K562 (cell line): ENCODE data around the gene RANBP3. TPM values are rescaled to one million over a fixed set of nuclear protein-coding genes. Genes with fewer than 3 reads are reported as not detected.

Source experiments
- ATF3 ChIP-seq, 2 experiments: fragments of 450-650 bp in 1 of 2; sonication (generic) in 1 of 2; formaldehyde crosslinking in 1 of 2; IDR thresholded peaks in 1 of 2; conservative IDR thresholded peaks in 1 of 2; 2 replicates each; pipeline versions ENCODE4 v1.6.1 to v1.8.1; 2016 to 2023; ENCODE audit warnings: mild to moderate bottlenecking in 2 of 2, moderate library complexity in 2 of 2, inconsistent platforms in 1 of 2, missing genetic modification reagents in 1 of 2
- CC2D1A ChIP-seq: fragments of 450-650 bp; IDR thresholded peaks from 2 replicates; pipeline ENCODE4 v1.6.1; 2017; ENCODE audit warnings: mild to moderate bottlenecking
- CCNT2 ChIP-seq: IDR thresholded peaks from 2 replicates; pipeline ENCODE4 v1.6.1; 2011; ENCODE audit warnings: borderline replicate concordance, low read depth, mild to moderate bottlenecking, moderate library complexity, mixed read lengths, low read length; ENCODE audit not compliant: insufficient read length; ENCODE audit errors: extremely low read depth
- DEAF1 ChIP-seq: fragments of 450-650 bp; formaldehyde crosslinking; IDR thresholded peaks from 2 replicates; pipeline ENCODE4 v1.4.0; 2020; ENCODE audit warnings: mild to moderate bottlenecking, moderate library complexity
- E2F8 ChIP-seq: fragments of 450-650 bp; IDR thresholded peaks from 2 replicates; pipeline ENCODE4 v1.7.1; 2018; ENCODE audit warnings: mild to moderate bottlenecking, low read depth; ENCODE audit not compliant: partially characterized antibody
- ESRRA ChIP-seq: fragments of 450-650 bp; IDR thresholded peaks from 2 replicates; pipeline ENCODE4 v1.6.1; 2014; ENCODE audit warnings: low read depth, mild to moderate bottlenecking, moderate library complexity, borderline replicate concordance
- ETS1 ChIP-seq: conservative IDR thresholded peaks from 2 replicates; pipeline ENCODE4 v1.6.1; 2011; ENCODE audit warnings: low read depth, mild to moderate bottlenecking, low read length; ENCODE audit not compliant: control insufficient read depth
- HDGF ChIP-seq: fragments of 450-650 bp; IDR thresholded peaks from 2 replicates; pipeline ENCODE4 v1.6.1; 2016
- HOXB6 ChIP-seq: fragments of 250-450 bp; sonication (Bioruptor Pico); IDR thresholded peaks from 2 replicates; pipeline ENCODE4 v1.5.1; 2022; ENCODE audit warnings: mild to moderate bottlenecking, borderline replicate concordance
- NFIX ChIP-seq: fragments of 250-450 bp; sonication (Bioruptor Pico); IDR thresholded peaks from 2 replicates; pipeline ENCODE4 v1.4.0; 2020; ENCODE audit warnings: low read depth, mild to moderate bottlenecking, moderate library complexity
- POLR2B ChIP-seq: fragments of 450-650 bp; IDR thresholded peaks from 2 replicates; pipeline ENCODE4 v1.6.1; 2018; ENCODE audit warnings: low read depth; ENCODE audit not compliant: partially characterized antibody
- POLR2G ChIP-seq: fragments of 200-400 bp; formaldehyde crosslinking; IDR thresholded peaks from 2 replicates; pipeline ENCODE4 v1.6.1; 2017; ENCODE audit warnings: low read depth, mild to moderate bottlenecking, antibody characterized with exemption, low read length, moderate library complexity
- RAD21 ChIP-seq, 2 experiments: fragments of 250-450 bp in 1 of 2; fragments of 450-650 bp in 1 of 2; sonication (Bioruptor Pico) in 1 of 2; formaldehyde crosslinking in 1 of 2; IDR thresholded peaks in 1 of 2; conservative IDR thresholded peaks in 1 of 2; 2 replicates each; pipeline versions ENCODE4 v1.4.0 to v1.8.0; 2020 to 2022; ENCODE audit warnings: mild to moderate bottlenecking in 2 of 2, moderate library complexity in 1 of 2
- SUPT5H ChIP-seq: fragments of 450-650 bp; IDR thresholded peaks from 2 replicates; pipeline ENCODE4 v1.6.1; 2016
- ZBTB33 ChIP-seq: sonication (generic); formaldehyde crosslinking; IDR thresholded peaks from 2 replicates; pipeline ENCODE4 v1.8.1; 2023; ENCODE audit warnings: mild to moderate bottlenecking, missing genetic modification reagents
- ZSCAN29 ChIP-seq: fragments of 450-650 bp; IDR thresholded peaks from 2 replicates; pipeline ENCODE4 v1.6.1; 2017
- polyA plus RNA-seq, 8 experiments: library from polyadenylated mRNA; depleted of rRNA in 4 of 8; stranded (reverse) in 5 of 8; unstranded in 3 of 8; fragments of >200 nt; fragmentation: Nextera tagmentation in 2 of 8; fragmentation: Illumina TruSeq in 1 of 8; extraction: Ambion mirVana in 2 of 8; extraction: Trizol in 1 of 8; gene quantifications; 2 replicates each; pipeline versions ENCODE4 v1.2.1 to v1.2.3, GENCODE V29; 2011 to 2014; ENCODE audit warnings: inconsistent platforms in 1 of 8, missing spikeins in 1 of 8
- total RNA-seq, 7 experiments: library from RNA; depleted of rRNA in 6 of 7; stranded (reverse); fragments of >200 nt in 6 of 7; fragmentation: Illumina TruSeq in 2 of 7; extraction: Trizol in 2 of 7; gene quantifications; 2 replicates each; pipeline versions ENCODE4 v1.2.1 to v1.2.3, GENCODE V29; 2011 to 2021; ENCODE audit warnings: low replicate concordance in 1 of 7

RANBP3 gene
- total and polyA plus RNA-seq, 9 of the 15 experiments (the other 6 are each of a cell fraction or from before 2014, with no cell fraction given): 0.90 to 95.1 (median 63.2) TPM

GRCh38 chr19:5891938-5892771 lies 85.8 kb downstream of the RANBP3 start (continued):
- peak; percentile 58 for TF ChIP-seq ZBTB33 (CRISPR knock-in tag)
- 0 out of 2 replicates have a peak, but pooled peaks have one; percentile 26 for TF ChIP-seq ZSCAN29
- no peak for TF ChIP-seq ETS1
- TF ChIP-seq E2F8: peak; percentile 59
- 0 out of 2 replicates have a peak, but pooled peaks have one; percentile 28 for TF ChIP-seq CC2D1A
- peak; percentile 44; the same call in 1 of the 2 replicates for TF ChIP-seq ESRRA
- 0 out of 2 replicates have a peak, but pooled peaks have one; percentile 23 for TF ChIP-seq DEAF1
- peak; percentile 83 for TF ChIP-seq POLR2G
- peak; percentile 64 for TF ChIP-seq SUPT5H
- TF ChIP-seq RAD21 (CRISPR knock-in tag; conservative IDR thresholded peaks at IDR 0.05 in 1 of 2, IDR thresholded peaks at IDR 0.05 in 1 of 2): peak; percentile 56 to 68
- 0 out of 2 replicates have a peak, but pooled peaks have one; percentile 40 for TF ChIP-seq ATF3 (IDR thresholded peaks at IDR 0.05)
- TF ChIP-seq ATF3 (CRISPR knock-in tag; conservative IDR thresholded peaks at IDR 0.05): no peak
- no peak for TF ChIP-seq HDGF
- no peak for TF ChIP-seq HOXB6 (CRISPR knock-in tag)
- peak; percentile 68 for TF ChIP-seq POLR2B
- peak; percentile 41 for TF ChIP-seq CCNT2
- TF ChIP-seq NFIX (CRISPR knock-in tag): no peak
